Transverse colon (tissue), 4 donors: ENCODE measurements around the gene KCNQ1OT1.

Experiments used
- CTCF ChIP-seq, 5 experiments: fragments of 200-600 bp in 3 of 5; fragments of 450-650 bp in 2 of 5; sonication (generic) in 3 of 5; IDR thresholded peaks; 1 replicate in 2 of 5; 2 replicates in 3 of 5; pipeline ENCODE4 v1.5.1; 2016 to 2017; ENCODE audit warnings: antibody characterized with exemption in 5 of 5, inconsistent platforms in 3 of 5, mild to moderate bottlenecking in 2 of 5, moderate library complexity in 1 of 5
- POLR2A ChIP-seq: fragments of 450-650 bp; IDR thresholded peaks from one replicate; pipeline ENCODE4 v1.6.1; 2016; ENCODE audit warnings: antibody characterized with exemption, mild to moderate bottlenecking, moderate library complexity
- POLR2AphosphoS5 ChIP-seq, 3 donors: sonication (generic); formaldehyde crosslinking; IDR thresholded peaks; one replicate each; pipeline ENCODE4 v1.6.1; 2016; ENCODE audit warnings: antibody characterized with exemption in 3 of 3

- TF ChIP-seq CTCF (IDR thresholded peaks at IDR 0.05) (no peak), POLR2A (no peak), POLR2AphosphoS5 (IDR thresholded peaks at IDR 0.05) (no peak)
Measured at GRCh38 chr11:2713661-2714462, 14.1 kb upstream of the KCNQ1OT1 start.
